ENCODE data around the gene GJA3.

DNA sequence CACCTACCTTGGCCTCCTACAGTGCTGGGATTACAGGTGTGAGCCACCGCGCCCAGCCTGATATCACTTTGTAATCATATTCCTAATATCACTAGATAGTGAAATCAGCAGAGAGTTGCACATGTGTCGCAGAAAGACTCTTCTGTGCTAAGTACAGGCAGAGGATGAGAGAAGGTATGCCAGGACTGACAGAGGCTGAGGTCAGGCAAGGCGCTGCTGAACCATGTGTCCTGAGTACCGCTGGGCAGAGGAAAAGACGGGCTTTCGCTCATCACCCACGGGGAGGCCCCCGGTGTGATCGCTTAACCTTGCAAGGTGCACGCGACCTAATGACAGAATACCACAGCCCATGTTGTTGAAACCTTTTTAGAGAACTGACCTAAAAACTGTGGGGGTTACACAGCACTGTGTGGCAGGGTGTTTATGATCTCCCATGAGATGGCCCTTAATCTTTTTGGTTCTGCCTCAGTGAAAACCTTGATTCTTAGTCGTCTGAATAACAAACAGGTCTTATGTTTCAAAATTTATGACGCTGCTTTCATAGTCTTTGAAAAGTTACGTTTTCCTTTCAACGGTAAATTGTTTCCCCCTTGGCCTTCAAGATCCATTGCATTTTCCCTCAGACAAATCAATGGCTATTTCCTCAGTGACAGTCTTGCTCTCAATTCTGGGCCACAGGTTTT lies 12.2 kb downstream of the GJA3 start:
- TF ChIP-seq SMC3 (IDR thresholded peaks at IDR 0.05; ENCODE audit: low read depth, low read length): no peak
- TF ChIP-seq, protein P1, sequence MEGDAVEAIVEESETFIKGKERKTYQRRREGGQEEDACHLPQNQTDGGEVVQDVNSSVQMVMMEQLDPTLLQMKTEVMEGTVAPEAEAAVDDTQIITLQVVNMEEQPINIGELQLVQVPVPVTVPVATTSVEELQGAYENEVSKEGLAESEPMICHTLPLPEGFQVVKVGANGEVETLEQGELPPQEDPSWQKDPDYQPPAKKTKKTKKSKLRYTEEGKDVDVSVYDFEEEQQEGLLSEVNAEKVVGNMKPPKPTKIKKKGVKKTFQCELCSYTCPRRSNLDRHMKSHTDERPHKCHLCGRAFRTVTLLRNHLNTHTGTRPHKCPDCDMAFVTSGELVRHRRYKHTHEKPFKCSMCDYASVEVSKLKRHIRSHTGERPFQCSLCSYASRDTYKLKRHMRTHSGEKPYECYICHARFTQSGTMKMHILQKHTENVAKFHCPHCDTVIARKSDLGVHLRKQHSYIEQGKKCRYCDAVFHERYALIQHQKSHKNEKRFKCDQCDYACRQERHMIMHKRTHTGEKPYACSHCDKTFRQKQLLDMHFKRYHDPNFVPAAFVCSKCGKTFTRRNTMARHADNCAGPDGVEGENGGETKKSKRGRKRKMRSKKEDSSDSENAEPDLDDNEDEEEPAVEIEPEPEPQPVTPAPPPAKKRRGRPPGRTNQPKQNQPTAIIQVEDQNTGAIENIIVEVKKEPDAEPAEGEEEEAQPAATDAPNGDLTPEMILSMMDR (conservative IDR thresholded peaks at IDR 0.05; ENCODE audit: low read depth, low read length): no peak
